H9 (cell line): ENCODE results near the gene WDR64. TPM values are rescaled to one million over a fixed set of nuclear protein-coding genes. Genes with fewer than 3 reads are reported as not detected.

Experiments
- DNase-seq: peaks from one replicate; pipeline ENCODE4 v3.0.0-alpha.2; 2017
- H2AFZ ChIP-seq: one replicate; pipeline ENCODE4 v1.6.1; 2013; ENCODE audit warnings: mild to moderate bottlenecking, low read length, control low read depth, moderate library complexity
- H2AK5ac ChIP-seq: 2 replicates; pipeline ENCODE4 v1.6.1; 2013; ENCODE audit warnings: low read length, control low read depth, mixed read lengths; ENCODE audit not compliant: insufficient read length
- H2BK120ac ChIP-seq: one replicate; pipeline ENCODE4 v1.6.1; 2013; ENCODE audit warnings: low read depth, mild to moderate bottlenecking, low read length, control low read depth, inconsistent platforms; ENCODE audit not compliant: poor library complexity, severe bottlenecking
- H2BK12ac ChIP-seq: 2 replicates; pipeline ENCODE4 v1.6.1; 2013; ENCODE audit warnings: low read length, control low read depth, mixed read lengths, low read depth; ENCODE audit not compliant: insufficient read length
- H2BK15ac ChIP-seq: 2 replicates; pipeline ENCODE4 v1.6.1; 2013; ENCODE audit warnings: low read depth, low read length, control low read depth
- H2BK20ac ChIP-seq: one replicate; pipeline ENCODE4 v1.6.1; 2013; ENCODE audit warnings: low read depth, mild to moderate bottlenecking, low read length, control low read depth, inconsistent platforms; ENCODE audit not compliant: poor library complexity, severe bottlenecking
- H2BK5ac ChIP-seq: 2 replicates; pipeline ENCODE4 v1.6.1; 2013; ENCODE audit warnings: low read length, control low read depth, mixed read lengths; ENCODE audit not compliant: insufficient read length
- H3K14ac ChIP-seq: 2 replicates; pipeline ENCODE4 v1.6.1; 2013; ENCODE audit warnings: low read length, control low read depth; ENCODE audit not compliant: insufficient read depth
- H3K18ac ChIP-seq: 2 replicates; pipeline ENCODE4 v1.6.1; 2013; ENCODE audit warnings: low read depth, mild to moderate bottlenecking, mixed read lengths, low read length, control low read depth; ENCODE audit not compliant: insufficient read length
- H3K23ac ChIP-seq: 2 replicates; pipeline ENCODE4 v1.6.1; 2013; ENCODE audit warnings: low read length, control low read depth, mixed read lengths, low read depth; ENCODE audit not compliant: insufficient read length
- H3K23me2 ChIP-seq: 2 replicates; pipeline ENCODE4 v1.6.1; 2013; ENCODE audit warnings: low read depth, mild to moderate bottlenecking, mixed read lengths, low read length, control low read depth; ENCODE audit not compliant: insufficient read length, poor library complexity, severe bottlenecking
- H3K27ac ChIP-seq: 2 replicates; pipeline ENCODE4 v1.5.1; 2013; ENCODE audit warnings: low read length, control low read depth, mixed read lengths, low read depth; ENCODE audit not compliant: insufficient read length
- H3K27me3 ChIP-seq: 2 replicates; pipeline ENCODE4 v1.6.1; 2013; ENCODE audit warnings: low read length, control low read depth, inconsistent platforms; ENCODE audit not compliant: insufficient read depth
- H3K4ac ChIP-seq: 2 replicates; pipeline ENCODE4 v1.6.1; 2013; ENCODE audit warnings: low read depth, mild to moderate bottlenecking, control low read depth, inconsistent platforms, low read length, moderate library complexity
- H3K4me1 ChIP-seq: 2 replicates; pipeline ENCODE4 v1.6.1; 2013; ENCODE audit warnings: low read length, control low read depth, inconsistent platforms; ENCODE audit not compliant: insufficient read depth
- H3K4me2 ChIP-seq: 2 replicates; pipeline ENCODE4 v1.6.1; 2013; ENCODE audit warnings: low read length, control low read depth, mixed read lengths; ENCODE audit not compliant: insufficient read length, insufficient read depth
- H3K56ac ChIP-seq: 2 replicates; pipeline ENCODE4 v1.6.1; 2013; ENCODE audit warnings: low read depth, mild to moderate bottlenecking, mixed read lengths, low read length, control low read depth; ENCODE audit not compliant: insufficient read length
- H3K79me1 ChIP-seq: 2 replicates; pipeline ENCODE4 v1.6.1; 2013; ENCODE audit warnings: low read depth, mild to moderate bottlenecking, moderate library complexity, low read length, control low read depth, inconsistent platforms; ENCODE audit not compliant: insufficient read depth, poor library complexity, severe bottlenecking
- H3K79me2 ChIP-seq: 2 replicates; pipeline ENCODE4 v1.6.1; 2013; ENCODE audit warnings: low read length, control low read depth, inconsistent platforms; ENCODE audit not compliant: insufficient read depth
- H3K9ac ChIP-seq: 2 replicates; pipeline ENCODE4 v1.6.1; 2013; ENCODE audit warnings: low read length, control low read depth, mixed read lengths; ENCODE audit not compliant: insufficient read length; ENCODE audit errors: extremely low read depth
- H3K9me3 ChIP-seq: one replicate; pipeline ENCODE4 v1.6.1; 2013; ENCODE audit warnings: low read depth, low read length, inconsistent platforms; ENCODE audit not compliant: control insufficient read depth
- H3T11ph ChIP-seq: one replicate; pipeline ENCODE4 v1.6.1; 2013; ENCODE audit warnings: mild to moderate bottlenecking, low read length, control low read depth, inconsistent platforms
- H4K20me1 ChIP-seq: one replicate; pipeline ENCODE4 v1.6.1; 2013; ENCODE audit not compliant: control insufficient read depth, insufficient read length, insufficient read depth
- H4K5ac ChIP-seq: 2 replicates; pipeline ENCODE4 v1.6.1; 2013; ENCODE audit warnings: low read depth, mild to moderate bottlenecking, mixed read lengths, low read length, control low read depth; ENCODE audit not compliant: insufficient read length
- H4K8ac ChIP-seq: replicated peaks from 2 replicates; pipeline ENCODE4 v1.6.1; 2013; ENCODE audit warnings: low read length, control low read depth, mixed read lengths, low read depth; ENCODE audit not compliant: insufficient read length
- H4K91ac ChIP-seq: 2 replicates; pipeline ENCODE4 v1.6.1; 2013; ENCODE audit warnings: low read depth, mild to moderate bottlenecking, moderate library complexity, mixed read lengths, low read length, control low read depth; ENCODE audit not compliant: insufficient read length
- H3K27ac Mint-ChIP-seq, 3 experiments: 2 replicates in 2 of 3; 3 replicates in 1 of 3; pipeline ENCODE4 v1.8.0; 2020 to 2021; ENCODE audit warnings: mixed read lengths in 3 of 3, mild to moderate bottlenecking in 1 of 3, moderate library complexity in 1 of 3
- H3K27me3 Mint-ChIP-seq: 2 replicates; pipeline ENCODE4 v1.8.0; 2021; ENCODE audit warnings: low read depth, mild to moderate bottlenecking, moderate library complexity, mixed read lengths
- H3K36me3 Mint-ChIP-seq, 3 experiments: 2 replicates in 2 of 3; 3 replicates in 1 of 3; pipeline ENCODE4 v1.8.0; 2020 to 2021; ENCODE audit warnings: low read depth in 3 of 3, mixed read lengths in 3 of 3; ENCODE audit not compliant: insufficient read depth in 1 of 3
- H3K4me1 Mint-ChIP-seq, 2 experiments: 2 replicates each; pipeline ENCODE4 v1.8.0; 2020; ENCODE audit warnings: mixed read lengths in 2 of 2
- H3K4me3 Mint-ChIP-seq, 2 experiments: 2 replicates in 1 of 2; 3 replicates in 1 of 2; pipeline ENCODE4 v1.8.0; 2020 to 2021; ENCODE audit warnings: mild to moderate bottlenecking in 2 of 2, mixed read lengths in 2 of 2, moderate library complexity in 1 of 2
- H3K9me3 Mint-ChIP-seq, 2 experiments: 2 replicates in 1 of 2; 3 replicates in 1 of 2; pipeline ENCODE4 v1.8.0; 2020; ENCODE audit warnings: mild to moderate bottlenecking in 2 of 2, mixed read lengths in 2 of 2, moderate library complexity in 1 of 2
- CTCF ChIP-seq: fragments of 200-600 bp; sonication (generic); conservative IDR thresholded peaks from 3 replicates; pipeline ENCODE4 v1.8.0; 2021; ENCODE audit warnings: antibody characterized with exemption, mild to moderate bottlenecking
- WGBS: extraction: QIAGEN DNeasy Blood & Tissue Kit; methylation state at CpG from one replicate; pipeline ENCODE4 v1.1.7; 2013; ENCODE audit warnings: missing lambda C conversion rate, low lambda C conversion rate, mixed read lengths; ENCODE audit not compliant: insufficient read length; ENCODE audit errors: extremely low coverage; 5-methylcytosine and 5-hydroxymethylcytosine counted together
- total RNA-seq: library from RNA; stranded (reverse); gene quantifications from 2 replicates; pipeline ENCODE4 v1.2.1, GENCODE V29; 2021

The WDR64 gene
- total RNA-seq, 1 experiment from 2014 or later, result not detected

DNA sequence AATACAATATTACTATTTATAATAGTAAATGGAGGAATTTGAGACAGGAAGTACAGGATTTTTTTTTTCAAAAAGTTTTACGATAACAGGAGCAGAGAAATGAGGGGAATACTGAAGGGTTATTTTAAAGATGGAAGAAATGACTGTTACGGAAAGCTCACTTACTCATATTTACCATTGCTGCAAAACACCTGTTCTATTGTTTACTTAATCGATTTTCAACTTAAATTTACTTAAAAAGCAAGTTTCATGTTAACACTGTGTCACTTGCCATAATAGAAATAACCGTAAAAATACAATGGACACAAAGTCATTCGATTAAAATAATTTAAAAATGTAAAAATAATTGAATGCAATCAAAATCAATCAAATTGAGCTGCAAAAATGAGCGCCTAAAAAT is 192.5 kb downstream of the WDR64 start:
- Histone ChIP-seq H2BK20ac (no peak overlapping the region), H3K56ac (no peak overlapping the region), H3K9me3 (no peaks in the 10 kb centered on the region), H3K23me2 (peaks cover 12% of the 10 kb centered on the region), H4K8ac (no peak overlapping the region), H2BK12ac (no peak overlapping the region), H2AK5ac (no peak overlapping the region), H3K79me2 (peaks cover 4% of the 10 kb centered on the region; the same call in 1 of the 2 replicates), H2BK120ac (no peak overlapping the region), H4K91ac (no peak overlapping the region), H3K79me1 (no peaks in the 10 kb centered on the region), H3K23ac (no peak overlapping the region), H2BK5ac (no peak overlapping the region), H3K4me2 (no peak overlapping the region), H3K4ac (no peak overlapping the region), H3K4me1 (no peaks in the 10 kb centered on the region; the same call in 1 of the 2 replicates), H3K18ac (no peak overlapping the region), H3K14ac (no peak overlapping the region), H4K5ac (no peak overlapping the region), H4K20me1 (no peaks in the 10 kb centered on the region), H2AFZ (no peak overlapping the region), H3K9ac (no peak overlapping the region), H3K27ac (no peak overlapping the region), H2BK15ac (no peak overlapping the region), H3K27me3 (no peaks in the 10 kb centered on the region), H3T11ph (no peak overlapping the region)
- no peaks in the 10 kb centered on the region for H3K9me3 Mint-ChIP-seq
- H3K27me3 Mint-ChIP-seq, result no peaks in the 10 kb centered on the region; the same call in 1 of the 2 replicates
- WGBS, result no CpG with 5 or more reads among the region's 6 CpGs
- H3K4me3 Mint-ChIP-seq, result no peak overlapping the region
- no peak for DNase-seq
- H3K27ac Mint-ChIP-seq, result no peak overlapping the region
- H3K36me3 Mint-ChIP-seq, result peaks cover 6 to 10% (median 8%) of the 10 kb centered on the region in 3 experiments
- H3K4me1 Mint-ChIP-seq, result peaks cover 18% of the 10 kb centered on the region in 2 experiments
- no peak for TF ChIP-seq CTCF
